ENCODE results near the gene RHBDL1. TPM values are rescaled to one million over a fixed set of nuclear protein-coding genes. Genes with fewer than 3 reads are reported as not detected.
A peak's percentile ranks its signal among the peaks of the same experiment; 100 is the strongest.

The RHBDL1 gene
- total and polyA plus RNA-seq, 5 donors from 2014 or later, result 0.49 to 3.2 (median 1.2) TPM; not detected in 1

DNA sequence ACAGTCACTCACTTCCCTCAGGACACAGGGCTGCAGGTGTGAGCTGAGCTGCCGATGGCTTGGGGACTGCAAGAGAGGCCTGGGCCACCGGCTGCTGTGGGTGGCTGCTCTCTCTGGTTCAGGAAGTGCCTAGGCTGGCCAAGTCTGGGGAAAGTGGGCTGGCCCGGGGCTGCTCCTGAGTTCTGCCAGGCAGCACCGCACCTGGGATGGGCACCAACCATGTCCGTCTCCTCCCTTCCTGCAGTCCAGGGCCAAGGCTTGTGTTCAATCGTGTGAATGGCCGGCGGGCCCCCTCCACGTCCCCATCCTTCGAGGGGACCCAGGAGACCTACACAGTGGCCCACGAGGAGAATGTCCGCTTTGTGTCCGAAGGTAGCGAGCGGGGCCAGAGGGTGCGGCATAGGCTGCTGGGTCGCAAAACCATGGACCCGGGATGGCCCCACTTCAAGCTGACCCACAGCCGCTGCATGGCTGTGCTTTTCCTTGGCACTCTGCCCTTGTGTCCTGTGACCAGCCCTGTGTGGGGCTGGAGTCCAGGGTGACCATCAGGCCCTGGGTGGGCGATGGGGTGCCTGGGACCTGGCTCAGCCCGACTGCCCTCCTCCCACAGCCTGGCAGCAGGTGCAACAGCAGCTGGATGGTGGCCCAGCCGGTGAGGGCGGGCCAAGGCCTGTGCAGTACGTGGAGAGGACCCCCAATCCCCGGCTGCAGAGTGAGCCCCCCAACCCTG, 28.1 kb upstream of the RHBDL1 start:
- no peaks in the 10 kb centered on the region for H3K9me3 Mint-ChIP-seq
- H3K36me3 Mint-ChIP-seq, result no peaks in the 10 kb centered on the region
- ATAC-seq (ENCODE audit: low read depth in 2 of 2) (no peak), DNase-seq (no peak)
- Histone ChIP-seq H3K36me3 (ENCODE audit: control insufficient read depth, insufficient read depth, low read length) (no peaks in the 10 kb centered on the region), H3K9me3 (ENCODE audit: control insufficient read depth in 2 of 2, low read length in 2 of 2) (no peaks in the 10 kb centered on the region), H3K4me3 (ENCODE audit: low read depth, low read length) (no peak overlapping the region), H3K27ac (ENCODE audit: insufficient read depth, low read length, poor library complexity, severe bottlenecking) (peak overlapping the region; percentile 91), H3K4me1 (ENCODE audit: control insufficient read depth, insufficient read depth, low read length, poor library complexity, severe bottlenecking) (peaks cover 32% of the 10 kb centered on the region), H3K27me3 (ENCODE audit: control insufficient read depth, insufficient read depth, low read length) (no peaks in the 10 kb centered on the region)
- H3K4me1 Mint-ChIP-seq, result peaks cover 0 to 35% (median 3%) of the 10 kb centered on the region in 4 donors
- H3K4me3 Mint-ChIP-seq, result peak overlapping the region in 1 of 4 donors; percentile 16
- H3K27ac Mint-ChIP-seq, result no peak overlapping the region
- no peaks in the 10 kb centered on the region for H3K27me3 Mint-ChIP-seq

DNA sequence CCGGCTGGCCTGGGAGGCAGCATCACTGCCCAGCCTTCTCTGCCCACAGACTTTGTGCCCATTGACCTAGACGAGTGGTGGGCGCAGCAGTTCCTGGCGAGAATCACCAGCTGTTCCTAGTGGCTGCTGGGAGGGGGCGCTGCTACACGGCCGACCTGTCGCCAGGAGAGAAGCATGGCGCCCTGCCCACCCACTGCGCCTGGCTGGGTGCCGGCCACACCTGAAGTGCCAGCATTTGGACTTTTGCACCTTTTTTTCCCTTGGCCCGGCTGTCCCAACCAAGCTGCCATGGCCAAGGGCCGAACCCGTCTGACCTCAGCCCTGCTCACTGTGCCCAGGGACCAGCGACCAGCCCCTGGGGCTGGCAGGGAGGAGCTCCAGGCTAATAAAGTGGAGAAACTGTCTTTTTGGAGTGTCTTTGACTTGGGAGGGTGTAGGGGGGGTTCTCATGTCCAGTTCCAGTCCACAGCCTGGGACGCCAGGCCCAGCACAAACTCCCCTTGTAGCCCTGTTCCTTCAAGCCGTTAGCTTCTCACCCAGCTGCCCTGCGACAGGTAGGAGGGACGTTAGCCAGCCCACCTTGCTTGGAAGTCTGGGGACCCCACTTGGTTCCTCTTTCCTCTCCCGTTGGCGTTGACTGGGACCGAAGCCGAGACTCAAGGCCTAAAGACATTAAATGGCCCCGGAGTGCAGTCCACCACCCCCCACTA, 27.2 kb upstream of the RHBDL1 start:
- Mint-ChIP-seq H3K4me1 (peaks cover 0 to 31% (median 3%) of the 10 kb centered on the region in 4 donors), H3K27me3 (no peaks in the 10 kb centered on the region), H3K36me3 (no peaks in the 10 kb centered on the region), H3K27ac (peak overlapping the region in 2 of 3 donors; percentile 54 to 71), H3K4me3 (peak overlapping the region; percentile 47 to 80 (median 76)), H3K9me3 (no peaks in the 10 kb centered on the region)
- Histone ChIP-seq H3K36me3 (ENCODE audit: control insufficient read depth, insufficient read depth, low read length) (no peaks in the 10 kb centered on the region), H3K27ac (ENCODE audit: insufficient read depth, low read length, poor library complexity, severe bottlenecking) (peak overlapping the region; percentile 91), H3K27me3 (ENCODE audit: control insufficient read depth, insufficient read depth, low read length) (no peaks in the 10 kb centered on the region), H3K9me3 (ENCODE audit: control insufficient read depth in 2 of 2, low read length in 2 of 2) (no peaks in the 10 kb centered on the region), H3K4me1 (ENCODE audit: control insufficient read depth, insufficient read depth, low read length, poor library complexity, severe bottlenecking) (peaks cover 23% of the 10 kb centered on the region), H3K4me3 (ENCODE audit: low read depth, low read length) (peak overlapping the region; percentile 61)
- DNase-seq, result peak in 2 of 3 donors; percentile 28 to 35
- ATAC-seq (ENCODE audit: low read depth in 2 of 2), result no peak

DNA sequence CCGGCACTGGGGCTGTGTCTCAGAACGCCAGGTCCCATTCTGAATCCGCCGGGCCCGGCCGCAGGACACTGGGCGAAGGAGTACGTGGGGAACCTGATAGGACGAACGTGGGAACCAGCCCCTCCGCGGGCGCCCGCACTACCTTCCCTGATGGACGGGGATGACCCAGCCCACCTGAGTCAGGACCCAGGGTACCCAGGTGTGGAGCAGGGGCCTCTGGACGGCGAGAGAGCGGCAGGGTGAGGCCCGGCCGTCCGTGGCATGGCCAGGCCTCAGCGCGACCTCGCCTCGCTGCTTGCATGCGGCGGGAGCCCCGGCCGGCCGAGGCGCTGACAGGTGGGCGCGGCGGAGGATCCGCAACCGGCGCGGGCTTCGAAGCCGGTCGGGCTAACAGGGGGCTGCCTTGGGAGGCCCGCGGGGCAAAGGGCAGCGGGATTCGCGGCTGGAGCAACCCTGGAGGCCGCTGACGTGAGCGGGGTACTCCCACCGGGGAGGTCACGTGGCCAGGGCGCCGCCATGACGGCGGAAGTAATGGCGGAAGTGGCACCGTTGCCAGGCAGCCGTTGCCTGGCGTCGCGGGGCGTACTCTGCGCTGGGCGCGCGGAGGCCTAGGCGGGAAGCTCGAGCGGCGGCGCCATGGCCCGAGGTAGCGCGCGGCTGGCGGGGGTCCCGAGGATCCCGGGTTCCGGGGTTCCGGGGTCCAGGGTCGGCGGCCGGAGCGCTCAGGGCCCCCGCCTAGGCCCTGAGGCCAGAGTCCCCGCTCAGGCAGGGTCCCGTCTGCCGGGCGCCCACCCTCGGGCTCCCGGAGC, 26.5 kb upstream of the RHBDL1 start, which contains the start of gene WDR90:
Gene WDR90 (plus strand): TSS at position 585 of the 809 bp plus-strand sequence. CDS start 52 bp downstream, at position 637.
- DNase-seq (peak; percentile 90 to 93 (median 93)), ATAC-seq (ENCODE audit: low read depth in 2 of 2) (peak; percentile 94 to 96)
- H3K4me3 ChIP-seq (ENCODE audit: low read depth, low read length), result peak within 1 kb of the TSS; percentile 61
- H3K27me3 Mint-ChIP-seq, result no peaks in the 10 kb centered on the region
- peaks cover 0 to 26% (median 3%) of the 10 kb centered on the region in 4 donors for H3K4me1 Mint-ChIP-seq
- H3K4me1 ChIP-seq (ENCODE audit: control insufficient read depth, insufficient read depth, low read length, poor library complexity, severe bottlenecking), result peaks cover 23% of the 10 kb centered on the region
- H3K27me3 ChIP-seq (ENCODE audit: control insufficient read depth, insufficient read depth, low read length), result no peaks in the 10 kb centered on the region
- H3K9me3 Mint-ChIP-seq, result no peaks in the 10 kb centered on the region
- peak within 1 kb of the TSS; percentile 78 to 89 (median 84) for H3K4me3 Mint-ChIP-seq
- no peaks in the 10 kb centered on the region for H3K36me3 Mint-ChIP-seq
- peak within 1 kb of the TSS; percentile 54 to 71 (median 69) for H3K27ac Mint-ChIP-seq
- H3K27ac ChIP-seq (ENCODE audit: insufficient read depth, low read length, poor library complexity, severe bottlenecking), result peak within 1 kb of the TSS; percentile 91
- no peaks in the 10 kb centered on the region for H3K9me3 ChIP-seq (ENCODE audit: control insufficient read depth in 2 of 2, low read length in 2 of 2)
- no peaks in the 10 kb centered on the region for H3K36me3 ChIP-seq (ENCODE audit: control insufficient read depth, insufficient read depth, low read length)

DNA sequence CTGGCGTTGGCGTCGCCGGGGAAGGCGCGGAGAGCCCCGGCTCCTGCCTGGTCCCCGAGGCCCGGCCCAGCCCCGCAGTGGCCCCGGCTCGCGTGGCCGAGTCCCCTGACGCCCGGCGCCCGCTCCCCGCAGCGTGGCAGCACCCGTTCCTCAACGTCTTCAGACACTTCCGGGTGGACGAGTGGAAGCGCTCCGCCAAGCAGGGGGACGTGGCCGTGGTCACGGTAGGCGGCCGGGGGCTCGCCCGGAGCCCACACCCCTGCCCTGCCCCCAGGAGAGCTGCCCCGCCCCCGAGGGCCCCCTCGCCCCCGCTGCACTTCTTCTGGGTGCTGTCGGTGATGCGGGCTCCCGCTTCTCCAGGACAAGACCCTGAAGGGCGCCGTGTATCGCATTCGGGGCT, 25.8 kb upstream of the RHBDL1 start:
- ATAC-seq (ENCODE audit: low read depth in 2 of 2) (no peak), DNase-seq (peak in 1 of 3 donors; percentile 16)
- no peaks in the 10 kb centered on the region for H3K36me3 Mint-ChIP-seq
- peaks cover 23% of the 10 kb centered on the region for H3K4me1 ChIP-seq (ENCODE audit: control insufficient read depth, insufficient read depth, low read length, poor library complexity, severe bottlenecking)
- no peaks in the 10 kb centered on the region for H3K36me3 ChIP-seq (ENCODE audit: control insufficient read depth, insufficient read depth, low read length)
- H3K9me3 ChIP-seq (ENCODE audit: control insufficient read depth in 2 of 2, low read length in 2 of 2), result no peaks in the 10 kb centered on the region
- H3K27me3 Mint-ChIP-seq, result no peaks in the 10 kb centered on the region
- H3K9me3 Mint-ChIP-seq, result no peaks in the 10 kb centered on the region
- H3K27me3 ChIP-seq (ENCODE audit: control insufficient read depth, insufficient read depth, low read length), result no peaks in the 10 kb centered on the region
- no peak overlapping the region for H3K4me3 ChIP-seq (ENCODE audit: low read depth, low read length)
- peak overlapping the region; percentile 91 for H3K27ac ChIP-seq (ENCODE audit: insufficient read depth, low read length, poor library complexity, severe bottlenecking)
- peak overlapping the region in 1 of 3 donors; percentile 7 for H3K27ac Mint-ChIP-seq
- H3K4me1 Mint-ChIP-seq, result peaks cover 0 to 21% (median 3%) of the 10 kb centered on the region in 4 donors
- peak overlapping the region in 3 of 4 donors; percentile 58 to 73 (median 69) for H3K4me3 Mint-ChIP-seq

DNA sequence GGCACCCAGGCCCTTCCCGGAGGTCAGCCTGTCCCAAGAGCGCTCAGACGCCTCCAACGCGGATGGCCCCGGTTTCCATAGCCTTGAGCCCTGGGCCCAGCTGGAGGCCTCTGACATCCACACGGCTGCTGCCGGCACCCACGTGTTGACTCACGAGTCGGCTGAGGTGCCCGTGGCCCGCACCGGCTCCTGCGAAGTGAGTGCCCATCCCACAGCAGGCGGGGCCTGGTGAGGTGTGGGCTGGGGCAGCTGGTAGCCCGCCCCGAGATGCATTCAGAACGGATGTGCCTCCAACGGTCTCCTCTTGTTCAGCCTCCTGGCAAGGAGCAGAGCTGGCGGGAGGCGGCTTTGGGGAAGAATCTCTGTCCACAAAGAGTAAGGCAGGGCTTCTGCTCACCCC, 23.6 kb upstream of the RHBDL1 start:
- peaks cover 23% of the 10 kb centered on the region for H3K4me1 ChIP-seq (ENCODE audit: control insufficient read depth, insufficient read depth, low read length, poor library complexity, severe bottlenecking)
- DNase-seq (no peak), ATAC-seq (ENCODE audit: low read depth in 2 of 2) (no peak)
- no peak overlapping the region for H3K4me3 ChIP-seq (ENCODE audit: low read depth, low read length)
- H3K9me3 ChIP-seq (ENCODE audit: control insufficient read depth in 2 of 2, low read length in 2 of 2), result no peaks in the 10 kb centered on the region
- Mint-ChIP-seq H3K9me3 (no peaks in the 10 kb centered on the region), H3K27me3 (no peaks in the 10 kb centered on the region), H3K27ac (no peak overlapping the region), H3K4me1 (peaks cover 0 to 15% (median 3%) of the 10 kb centered on the region in 4 donors), H3K36me3 (no peaks in the 10 kb centered on the region), H3K4me3 (no peak overlapping the region)
- no peak overlapping the region for H3K27ac ChIP-seq (ENCODE audit: insufficient read depth, low read length, poor library complexity, severe bottlenecking)
- no peaks in the 10 kb centered on the region for H3K36me3 ChIP-seq (ENCODE audit: control insufficient read depth, insufficient read depth, low read length)
- H3K27me3 ChIP-seq (ENCODE audit: control insufficient read depth, insufficient read depth, low read length), result no peaks in the 10 kb centered on the region

DNA sequence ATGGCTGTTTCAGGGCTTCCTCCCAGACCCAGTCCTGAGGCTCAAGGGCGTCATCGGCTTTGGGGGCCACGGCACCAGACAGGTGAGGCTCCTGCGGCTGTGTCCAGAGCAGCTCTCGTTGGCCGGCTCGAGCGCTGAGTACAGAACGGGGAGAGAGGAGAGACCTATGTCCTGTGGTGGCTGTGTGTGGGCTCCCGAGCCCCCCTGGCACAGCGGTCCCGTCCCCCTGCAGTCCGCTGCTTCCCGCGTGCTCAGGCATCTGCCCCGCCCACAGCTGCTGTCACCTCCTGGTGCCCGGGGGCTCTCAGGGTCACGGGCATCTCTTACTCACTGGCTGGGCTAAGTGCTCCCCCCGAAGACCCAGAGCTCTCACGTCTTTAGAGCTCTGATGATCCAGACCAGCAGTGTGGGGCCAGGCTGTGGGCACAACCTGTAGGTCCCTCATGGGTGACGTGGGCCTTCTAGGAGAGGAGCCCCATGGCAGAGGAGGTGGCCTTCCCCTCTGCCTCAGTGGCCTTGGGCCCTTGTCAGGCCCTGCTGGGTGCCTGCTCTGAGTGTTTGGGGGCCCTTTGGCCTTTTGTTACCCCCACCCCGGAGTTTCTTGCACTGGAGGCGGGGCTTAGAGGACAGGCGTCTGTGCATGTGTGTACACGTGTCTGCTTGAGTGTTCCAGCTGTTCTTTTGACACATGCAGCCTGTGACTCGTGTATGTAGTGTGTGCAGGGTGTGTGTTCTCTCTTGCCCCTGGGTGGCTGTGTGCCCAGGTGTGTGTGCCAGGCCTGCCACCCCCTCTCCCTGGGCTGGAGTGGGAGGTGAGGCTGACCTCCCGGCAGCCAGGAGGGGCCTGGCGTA, 22.8 kb upstream of the RHBDL1 start:
- H3K4me3 Mint-ChIP-seq, result no peak overlapping the region
- H3K27ac Mint-ChIP-seq, result no peak overlapping the region
- Histone ChIP-seq H3K27ac (ENCODE audit: insufficient read depth, low read length, poor library complexity, severe bottlenecking) (no peak overlapping the region), H3K4me1 (ENCODE audit: control insufficient read depth, insufficient read depth, low read length, poor library complexity, severe bottlenecking) (peaks cover 21% of the 10 kb centered on the region), H3K4me3 (ENCODE audit: low read depth, low read length) (no peak overlapping the region), H3K9me3 (ENCODE audit: control insufficient read depth in 2 of 2, low read length in 2 of 2) (no peaks in the 10 kb centered on the region), H3K27me3 (ENCODE audit: control insufficient read depth, insufficient read depth, low read length) (no peaks in the 10 kb centered on the region), H3K36me3 (ENCODE audit: control insufficient read depth, insufficient read depth, low read length) (no peaks in the 10 kb centered on the region)
- H3K36me3 Mint-ChIP-seq, result no peaks in the 10 kb centered on the region
- no peaks in the 10 kb centered on the region for H3K9me3 Mint-ChIP-seq
- H3K27me3 Mint-ChIP-seq, result no peaks in the 10 kb centered on the region
- DNase-seq (no peak), ATAC-seq (ENCODE audit: low read depth in 2 of 2) (no peak)
- H3K4me1 Mint-ChIP-seq, result peaks cover 0 to 14% (median 3%) of the 10 kb centered on the region in 4 donors

DNA sequence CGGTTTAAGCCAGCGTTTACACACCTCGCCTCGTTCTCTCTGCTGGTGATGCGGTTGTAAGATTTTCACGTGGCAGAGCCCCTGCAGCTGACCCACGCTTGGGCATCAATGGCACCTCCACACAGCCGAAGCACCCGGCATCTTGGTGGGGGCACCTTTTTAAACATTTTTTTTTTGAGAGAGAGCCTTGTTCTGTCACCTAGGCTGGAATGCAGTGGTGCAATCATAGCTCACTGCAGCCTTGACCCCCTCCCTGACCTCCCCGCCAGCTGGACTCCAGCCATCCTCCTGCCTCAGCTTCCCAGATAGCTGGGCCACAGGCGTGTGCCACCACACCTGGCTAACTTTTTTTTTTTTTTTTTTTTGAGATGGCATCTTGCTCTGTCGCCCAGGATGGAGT, 21.4 kb upstream of the RHBDL1 start:
- ATAC-seq (ENCODE audit: low read depth in 2 of 2), result no peak
- H3K4me1 ChIP-seq (ENCODE audit: control insufficient read depth, insufficient read depth, low read length, poor library complexity, severe bottlenecking), result peaks cover 8% of the 10 kb centered on the region
- no peak overlapping the region for H3K27ac Mint-ChIP-seq

More for the DNA sequence above, 21.4 kb upstream of the RHBDL1 start:
- no peak overlapping the region for H3K4me3 ChIP-seq (ENCODE audit: low read depth, low read length)
- H3K4me1 Mint-ChIP-seq, result peaks cover 0 to 6% (median 0%) of the 10 kb centered on the region in 4 donors
- H3K36me3 Mint-ChIP-seq, result no peaks in the 10 kb centered on the region
- no peaks in the 10 kb centered on the region for H3K9me3 ChIP-seq (ENCODE audit: control insufficient read depth in 2 of 2, low read length in 2 of 2)
- no peak overlapping the region for H3K27ac ChIP-seq (ENCODE audit: insufficient read depth, low read length, poor library complexity, severe bottlenecking)
- no peaks in the 10 kb centered on the region for H3K9me3 Mint-ChIP-seq
- no peaks in the 10 kb centered on the region for H3K27me3 Mint-ChIP-seq
- peak overlapping the region in 1 of 4 donors; percentile 19 for H3K4me3 Mint-ChIP-seq
- H3K27me3 ChIP-seq (ENCODE audit: control insufficient read depth, insufficient read depth, low read length), result no peaks in the 10 kb centered on the region
- no peaks in the 10 kb centered on the region for H3K36me3 ChIP-seq (ENCODE audit: control insufficient read depth, insufficient read depth, low read length)
- no peak for DNase-seq

Measured in CD4-positive, CD25-positive, alpha-beta regulatory T cell (primary cell).